Brain microvascular endothelial cell (primary cell): Measurements from ENCODE around the gene EBF3.

ENCODE experiments used
- DNase-seq: peaks from one replicate; pipeline ENCODE4 v3.0.0-alpha.2; 2020
- H3K27ac ChIP-seq: fragments of 250-450 bp; sonication (Bioruptor Pico); 2 replicates; pipeline ENCODE4 v1.5.1; 2020; ENCODE audit warnings: mild to moderate bottlenecking, moderate library complexity
- H3K27me3 ChIP-seq: fragments of 250-450 bp; sonication (Bioruptor Pico); replicated peaks from 2 replicates; pipeline ENCODE4 v1.5.1; 2020; ENCODE audit warnings: mild to moderate bottlenecking
- H3K36me3 ChIP-seq: fragments of 250-450 bp; sonication (Bioruptor Pico); replicated peaks from 2 replicates; pipeline ENCODE4 v1.5.1; 2020; ENCODE audit warnings: mild to moderate bottlenecking
- H3K4me3 ChIP-seq: 2 replicates; pipeline ENCODE4 v1.5.1; 2011; ENCODE audit warnings: low read depth, mild to moderate bottlenecking, control low read depth, low read length, moderate library complexity
- CTCF ChIP-seq: IDR thresholded peaks from 2 replicates; pipeline ENCODE4 v1.5.1; 2011; ENCODE audit warnings: low read depth, mild to moderate bottlenecking, moderate library complexity, low read length, control low read depth, inconsistent platforms; ENCODE audit errors: missing control alignments
- in situ Hi-C: cut with HindIII; loops from 2 replicates; pipeline ENCODE4 v1.10.0; 2017; ENCODE audit warnings: low sequenced_read_pairs, low pct_ligation_motif_present

The EBF3 gene

GRCh38 chr10:129933456-129934092 lies 30.5 kb downstream of the EBF3 start:
- H3K27me3 ChIP-seq = no peaks in the 10 kb centered on the region
- H3K4me3 ChIP-seq = no peak overlapping the region
- H3K36me3 ChIP-seq = no peaks in the 10 kb centered on the region
- no peak overlapping the region for H3K27ac ChIP-seq
- no peak for DNase-seq
- in situ Hi-C loops = no loop called here
- no peak for TF ChIP-seq CTCF

- DNase-seq = no peak
- TF ChIP-seq CTCF = no peak
These were observed 31.2 kb downstream of the EBF3 start for GRCh38 chr10:129932751-129933433.

GRCh38 chr10:129932182-129932581 lies 31.9 kb downstream of the EBF3 start:
- Histone ChIP-seq H3K4me3 (no peak overlapping the region), H3K36me3 (no peaks in the 10 kb centered on the region), H3K27me3 (no peaks in the 10 kb centered on the region), H3K27ac (no peak overlapping the region)
- in situ Hi-C loops = no loop called here
- TF ChIP-seq CTCF = no peak
- DNase-seq = no peak

More at GRCh38 chr10:129932751-129933433, 31.2 kb downstream of the EBF3 start:
- Histone ChIP-seq H3K27ac (no peak overlapping the region), H3K36me3 (no peaks in the 10 kb centered on the region), H3K27me3 (no peaks in the 10 kb centered on the region), H3K4me3 (no peak overlapping the region)
- in situ Hi-C loops = no loop called here

GRCh38 chr10:129929343-129930292 lies 34.5 kb downstream of the EBF3 start:
- no peak for TF ChIP-seq CTCF
- DNase-seq = no peak
- in situ Hi-C loops = no loop called here

GRCh38 chr10:129927351-129928120 lies 36.5 kb downstream of the EBF3 start:
- Histone ChIP-seq H3K27me3 (no peaks in the 10 kb centered on the region), H3K27ac (no peak overlapping the region), H3K4me3 (no peak overlapping the region), H3K36me3 (no peaks in the 10 kb centered on the region)
- in situ Hi-C loops = no loop called here
- TF ChIP-seq CTCF = no peak
- DNase-seq = no peak

More at GRCh38 chr10:129929343-129930292, 34.5 kb downstream of the EBF3 start:
- no peak overlapping the region for H3K4me3 ChIP-seq
- no peaks in the 10 kb centered on the region for H3K27me3 ChIP-seq
- H3K36me3 ChIP-seq = no peaks in the 10 kb centered on the region
- H3K27ac ChIP-seq = no peak overlapping the region
